Activated CD4-positive, alpha-beta T cell treated with anti-CD3 and anti-CD28 coated beads for 36 hours (primary cell): ENCODE results near the gene C20orf204. TPM values are rescaled to one million over a fixed set of nuclear protein-coding genes. Genes with fewer than 3 reads are reported as not detected.
"Not testable (repeated sequence)": the region's sequence is repeated elsewhere in the genome, so short reads cannot be mapped to it uniquely, and the experiment has no call there.

Source experiments
- ATAC-seq: fragments of 200-7000 bp; cut with Tn5 transposase; one replicate; pipeline ENCODE4 v1.10.0; 2021; ENCODE audit warnings: mild to moderate bottlenecking, moderate library complexity
- CTCF ChIA-PET: fragments of 350-600 bp; sonication (Branson Sonifier 250); formaldehyde crosslinking; loops from one replicate; lab custom pipeline; 2021; ENCODE audit warnings: antibody characterized with exemption; lab: Charles Lee
- POLR2A ChIA-PET: fragments of 350-600 bp; sonication (Branson Sonifier 250); formaldehyde crosslinking; loops from one replicate; lab custom pipeline; 2021; ENCODE audit warnings: antibody characterized with exemption, inconsistent platforms; lab: Charles Lee
- DNase-seq: peaks from one replicate; pipeline ENCODE4 v3.0.0-alpha.2; 2020
- H3K27ac Mint-ChIP-seq: one replicate; pipeline ENCODE4 v1.8.0; 2021; ENCODE audit warnings: mixed read lengths
- H3K27me3 Mint-ChIP-seq: one replicate; pipeline ENCODE4 v1.8.0; 2021; ENCODE audit warnings: mixed read lengths
- H3K36me3 Mint-ChIP-seq: one replicate; pipeline ENCODE4 v1.8.0; 2021; ENCODE audit warnings: low read depth, mixed read lengths
- H3K4me1 Mint-ChIP-seq: one replicate; pipeline ENCODE4 v1.8.0; 2021; ENCODE audit warnings: mixed read lengths
- H3K4me3 Mint-ChIP-seq: one replicate; pipeline ENCODE4 v1.8.0; 2021; ENCODE audit warnings: mild to moderate bottlenecking, moderate library complexity, mixed read lengths
- H3K9me3 Mint-ChIP-seq: one replicate; pipeline ENCODE4 v1.8.0; 2021; ENCODE audit warnings: low read depth, mixed read lengths
- intact Hi-C, 2 experiments: fragments of 100-400 bp; cut with DNase I in 1 of 2; cut with micrococcal nuclease in 1 of 2; formaldehyde crosslinking; loops; one replicate each; pipeline versions ENCODE4 v1.14.2 to v1.15.1; 2022 to 2024; cut with DNase I, micrococcal nuclease
- total RNA-seq, 2 experiments: library from RNA; stranded (reverse); gene quantifications; one replicate each; pipeline ENCODE4 v1.2.3, GENCODE V29; 2021

Gene C20orf204
- total RNA-seq, 2 experiments from 2014 or later: 2.3 to 3.3 TPM

DNA sequence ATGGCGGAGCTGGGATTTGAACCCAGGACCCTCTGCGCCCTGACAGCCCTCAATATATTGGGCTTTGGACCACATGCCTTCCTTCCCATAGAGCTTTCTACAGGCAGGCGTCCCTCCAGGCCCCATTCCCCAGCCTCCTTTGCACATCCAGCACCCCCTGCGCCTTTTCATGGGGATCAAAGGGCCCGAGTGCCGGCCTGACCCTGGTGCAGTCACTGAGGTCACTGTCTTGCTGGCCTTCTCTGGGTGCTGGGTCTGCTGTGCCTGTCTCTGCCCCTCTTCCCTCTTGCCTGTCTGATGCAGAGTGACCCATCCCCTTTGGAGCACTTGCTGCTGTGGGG is 45.6 kb downstream of the C20orf204 start:
- ATAC-seq: no peak
- H3K27ac Mint-ChIP-seq: peak overlapping the region; percentile 51
- intact Hi-C loops: loop anchor here in 1 of 2 experiments (5.0 kb wide), 1 partner anchor 176 kb away; the partner anchor contains the start of gene PCMTD2
- ChIA-PET CTCF (no interaction called here), POLR2A (no interaction called here)
- peaks cover 4% of the 10 kb centered on the region for H3K27me3 Mint-ChIP-seq
- H3K36me3 Mint-ChIP-seq: peaks cover 2% of the 10 kb centered on the region
- peaks cover 29% of the 10 kb centered on the region for H3K4me1 Mint-ChIP-seq
- H3K9me3 Mint-ChIP-seq: no peaks in the 10 kb centered on the region
- peak overlapping the region; percentile 6 for H3K4me3 Mint-ChIP-seq
- DNase-seq: no peak

GRCh38 chr20:64082126-64082731 is 46.2 kb downstream of the C20orf204 start:
- H3K27me3 Mint-ChIP-seq: peaks cover 4% of the 10 kb centered on the region
- no peak overlapping the region for H3K27ac Mint-ChIP-seq
- H3K36me3 Mint-ChIP-seq: peaks cover 2% of the 10 kb centered on the region
- intact Hi-C loops: loop anchor here in 1 of 2 experiments (5.0 kb wide), 1 partner anchor 175 kb away; the partner anchor contains the start of gene PCMTD2
- peaks cover 29% of the 10 kb centered on the region for H3K4me1 Mint-ChIP-seq
- CTCF ChIA-PET: no interaction called here
- no peaks in the 10 kb centered on the region for H3K9me3 Mint-ChIP-seq
- POLR2A ChIA-PET: no interaction called here
- ATAC-seq: no peak
- peak overlapping the region; percentile 10 for H3K4me3 Mint-ChIP-seq
- no peak for DNase-seq

DNA sequence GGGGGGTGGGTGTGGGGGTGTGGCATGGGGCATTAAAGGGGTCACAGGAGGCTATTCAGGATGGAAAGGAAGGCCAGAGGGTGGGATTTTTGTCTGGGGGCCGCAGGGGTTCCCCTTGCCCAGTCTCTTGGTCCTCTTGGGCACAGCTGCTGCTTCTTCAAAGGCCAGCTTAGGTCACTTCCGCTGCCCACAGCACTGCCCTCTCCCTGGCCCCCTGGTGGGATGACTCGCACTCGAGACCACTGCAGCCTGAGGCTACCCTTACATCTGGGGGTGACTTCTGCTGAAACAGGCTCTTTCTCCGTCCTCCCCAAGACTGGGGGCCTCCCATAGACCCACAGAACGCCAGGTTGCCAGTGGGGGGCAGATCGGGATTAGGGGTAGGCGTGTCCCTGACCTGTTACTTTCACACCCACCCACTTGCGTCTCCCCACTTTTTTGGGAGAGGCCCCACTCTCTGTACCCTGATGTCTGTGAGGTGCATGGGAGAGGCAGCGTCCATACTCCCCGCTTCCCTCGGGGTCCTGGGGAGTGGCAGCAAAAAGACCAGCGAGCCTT is 46.9 kb downstream of the C20orf204 start:
- no peak for ATAC-seq
- CTCF ChIA-PET: interaction anchor here (1.3 to 3.0 kb wide), 5 partner anchors 17 to 42 kb away, joined by 3 to 23 read pairs (median 6); no protein-coding TSS in a partner anchor
- Mint-ChIP-seq H3K27ac (no peak overlapping the region), H3K4me3 (peak overlapping the region; percentile 68), H3K4me1 (peaks cover 27% of the 10 kb centered on the region), H3K36me3 (peaks cover 1% of the 10 kb centered on the region), H3K9me3 (no peaks in the 10 kb centered on the region), H3K27me3 (peaks cover 4% of the 10 kb centered on the region)
- DNase-seq: no peak
- intact Hi-C loops: loop anchor here (1.0 to 5.0 kb wide), 2 partner anchors 37 to 174 kb away; partner anchors contain the start of gene PCMTD2 (in 1 of the 2)
- POLR2A ChIA-PET: no interaction called here

DNA sequence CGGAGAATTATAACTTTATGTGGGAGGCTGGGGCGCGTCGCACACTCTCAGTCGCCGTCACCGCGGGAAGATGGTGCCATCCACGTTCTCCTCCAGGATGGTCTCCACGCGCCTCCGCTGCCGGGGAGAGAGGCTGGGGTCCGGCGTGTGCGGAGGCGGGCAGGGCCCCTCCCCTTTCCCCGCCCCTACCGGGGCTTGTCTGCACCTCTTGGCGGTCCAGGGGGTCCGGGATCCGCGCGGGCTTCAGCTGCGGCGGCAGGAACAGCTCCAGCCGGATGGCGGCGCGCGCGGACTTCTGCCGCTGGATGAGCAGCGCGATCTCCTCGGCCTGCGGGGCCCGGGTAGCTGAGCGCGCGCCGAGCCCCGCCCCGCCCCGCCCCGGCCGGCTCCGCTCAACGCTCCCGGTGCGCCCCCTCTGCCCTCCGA is 47.4 kb downstream of the C20orf204 start:
- peak; percentile 86 for DNase-seq
- Mint-ChIP-seq H3K27me3 (peaks cover 4% of the 10 kb centered on the region), H3K4me1 (peaks cover 26% of the 10 kb centered on the region), H3K9me3 (no peaks in the 10 kb centered on the region), H3K27ac (no peak overlapping the region), H3K4me3 (peak overlapping the region; percentile 68), H3K36me3 (no peaks in the 10 kb centered on the region)
- ChIA-PET CTCF (interaction anchor here (0.8 to 3.0 kb wide), 7 partner anchors 16 to 43 kb away, joined by 3 to 23 read pairs (median 6); no protein-coding TSS in a partner anchor), POLR2A (no interaction called here)
- intact Hi-C loops: loop anchor here (1.0 to 5.0 kb wide), 2 partner anchors 37 to 174 kb away; partner anchors contain the start of gene PCMTD2 (in 1 of the 2)
- ATAC-seq: peak; percentile 59

DNA sequence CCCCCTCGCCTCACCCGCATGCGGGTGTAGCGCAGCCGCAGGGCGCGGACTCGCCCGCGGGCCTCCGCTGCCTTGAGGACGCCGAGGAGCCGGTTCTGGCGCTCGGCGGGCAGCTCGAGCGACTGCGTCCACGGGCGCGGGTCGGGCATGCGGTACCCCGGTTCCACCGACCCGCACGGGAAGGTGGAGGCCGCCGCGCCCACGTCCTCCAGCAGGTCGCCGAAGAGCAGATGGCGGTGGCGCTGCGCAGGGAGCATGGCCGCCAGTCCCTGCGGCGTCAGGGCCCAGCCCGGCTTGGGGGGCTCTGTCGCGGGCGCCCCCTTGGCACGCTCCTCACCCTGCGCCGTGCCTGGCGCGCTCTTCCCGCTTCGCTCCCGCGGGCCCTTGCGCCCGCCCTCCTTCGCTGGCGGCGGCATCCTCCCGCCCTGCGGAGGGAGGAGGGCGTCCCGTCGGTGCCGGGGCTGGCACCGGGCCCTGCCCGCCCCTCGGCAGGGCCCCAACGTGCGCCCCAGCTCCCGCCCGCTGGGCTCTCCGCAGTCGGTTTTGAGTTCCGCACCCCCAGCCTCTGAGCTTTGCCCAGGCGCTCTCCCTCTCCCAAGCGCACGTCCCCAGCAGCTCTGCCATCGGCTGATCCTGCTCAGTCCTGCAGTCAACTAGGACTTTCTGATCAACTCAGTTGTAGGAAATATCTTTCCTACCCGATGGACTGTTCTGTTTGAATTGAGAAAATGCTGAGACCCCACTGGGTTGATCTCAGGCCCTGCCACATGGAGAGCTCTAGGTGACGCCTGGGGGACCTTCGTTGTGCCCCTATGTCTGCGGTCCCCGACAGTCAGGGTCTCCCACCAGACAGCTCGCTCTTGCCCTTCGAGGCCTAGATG is 48.1 kb downstream of the C20orf204 start, which contains the start of gene LKAAEAR1:
Gene LKAAEAR1 (minus strand): TSS at position 595 of the 881 bp plus-strand sequence. CDS start 179 bp downstream, at position 416.
- H3K9me3 Mint-ChIP-seq: no peaks in the 10 kb centered on the region
- peak; percentile 2 for ATAC-seq
- DNase-seq: no peak
- peaks cover 26% of the 10 kb centered on the region for H3K4me1 Mint-ChIP-seq
- H3K27ac Mint-ChIP-seq: peak within 1 kb of the TSS; percentile 60
- CTCF ChIA-PET: interaction anchor here (0.5 to 3.0 kb wide), 9 partner anchors 16 to 128 kb away, joined by 3 to 23 read pairs (median 3); partner anchors contain the start of gene UCKL1
- intact Hi-C loops: loop anchor here (1.0 to 5.0 kb wide), 2 partner anchors 36 to 173 kb away; partner anchors contain the start of gene PCMTD2 (in 1 of the 2)
- peak within 1 kb of the TSS; percentile 74 for H3K4me3 Mint-ChIP-seq
- H3K36me3 Mint-ChIP-seq: no peaks in the 10 kb centered on the region
- H3K27me3 Mint-ChIP-seq: peaks cover 4% of the 10 kb centered on the region
- POLR2A ChIA-PET: no interaction called here

DNA sequence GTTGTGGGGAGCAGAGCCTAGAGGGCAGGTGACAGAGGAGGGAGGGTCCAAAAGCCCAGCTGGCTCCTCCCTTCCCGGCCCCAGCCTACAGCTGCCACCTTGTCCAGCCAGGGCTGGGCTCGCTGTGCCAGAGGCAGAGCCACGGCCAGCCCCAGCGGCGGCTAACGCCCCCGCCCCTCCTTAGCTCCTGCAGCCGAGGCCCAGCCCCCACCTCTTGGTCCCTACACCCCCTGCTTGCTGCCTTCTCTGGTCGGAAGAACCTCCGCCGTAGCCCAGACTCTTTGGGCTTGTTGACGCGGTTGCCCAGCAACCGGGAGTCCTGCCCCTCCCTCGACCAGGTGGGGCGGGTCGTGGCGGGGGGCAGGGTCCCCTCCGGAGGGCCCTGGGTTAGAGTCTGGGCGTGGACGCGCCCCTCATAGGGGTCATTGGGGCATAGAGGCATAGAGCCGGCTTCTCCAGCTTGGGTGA is 48.7 kb downstream of the C20orf204 start:
- peaks cover 4% of the 10 kb centered on the region for H3K27me3 Mint-ChIP-seq
- H3K9me3 Mint-ChIP-seq: no peaks in the 10 kb centered on the region
- H3K27ac Mint-ChIP-seq: no peak overlapping the region
- no peaks in the 10 kb centered on the region for H3K36me3 Mint-ChIP-seq
- H3K4me1 Mint-ChIP-seq: peaks cover 26% of the 10 kb centered on the region
- ATAC-seq (no peak), DNase-seq (no peak)
- ChIA-PET CTCF (interaction anchor here (0.8 to 3.0 kb wide), 4 partner anchors 15 to 112 kb away, joined by 3 to 23 read pairs (median 9); no protein-coding TSS in a partner anchor), POLR2A (no interaction called here)
- peak overlapping the region; percentile 74 for H3K4me3 Mint-ChIP-seq
- intact Hi-C loops: loop anchor here in 1 of 2 experiments (5.0 kb wide), 1 partner anchor 173 kb away; the partner anchor contains the start of gene PCMTD2

GRCh38 chr20:64086801-64087200 is 50.8 kb downstream of the C20orf204 start:
- Mint-ChIP-seq H3K4me3 (no peak overlapping the region), H3K9me3 (no peaks in the 10 kb centered on the region), H3K27me3 (peaks cover 4% of the 10 kb centered on the region), H3K4me1 (peaks cover 18% of the 10 kb centered on the region), H3K36me3 (no peaks in the 10 kb centered on the region), H3K27ac (no peak overlapping the region)
- ChIA-PET POLR2A (no interaction called here), CTCF (no interaction called here)
- no peak for ATAC-seq
- intact Hi-C loops: no loop called here
- DNase-seq: no peak

DNA sequence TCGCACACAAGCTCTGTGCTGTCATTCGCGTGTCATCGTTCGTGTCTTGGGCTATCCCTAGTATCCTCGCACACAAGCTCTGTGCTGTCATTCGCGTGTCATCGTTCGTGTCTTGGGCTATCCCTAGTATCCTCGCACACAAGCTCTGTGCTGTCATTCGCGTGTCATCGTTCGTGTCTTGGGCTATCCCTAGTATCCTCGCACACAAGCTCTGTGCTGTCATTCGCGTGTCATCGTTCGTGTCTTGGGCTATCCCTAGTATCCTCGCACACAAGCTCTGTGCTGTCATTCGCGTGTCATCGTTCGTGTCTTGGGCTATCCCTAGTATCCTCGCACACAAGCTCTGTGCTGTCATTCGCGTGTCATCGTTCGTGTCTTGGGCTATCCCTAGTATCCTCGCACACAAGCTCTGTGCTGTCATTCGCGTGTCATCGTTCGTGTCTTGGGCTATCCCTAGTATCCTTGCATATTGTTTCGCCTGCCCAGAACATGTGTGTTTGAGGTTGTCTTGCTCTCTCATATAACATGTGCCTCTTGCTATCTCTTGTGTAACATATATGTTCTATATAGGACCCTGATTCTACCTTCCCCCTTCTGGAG is 51.3 kb downstream of the C20orf204 start:
- intact Hi-C loops, POLR2A ChIA-PET, ATAC-seq, H3K27ac Mint-ChIP-seq, DNase-seq, CTCF ChIA-PET, H3K9me3 Mint-ChIP-seq, H3K27me3 Mint-ChIP-seq, H3K36me3 Mint-ChIP-seq, H3K4me3 Mint-ChIP-seq: not testable (repeated sequence)
- peaks cover 13% of the 10 kb centered on the region for H3K4me1 Mint-ChIP-seq

DNA sequence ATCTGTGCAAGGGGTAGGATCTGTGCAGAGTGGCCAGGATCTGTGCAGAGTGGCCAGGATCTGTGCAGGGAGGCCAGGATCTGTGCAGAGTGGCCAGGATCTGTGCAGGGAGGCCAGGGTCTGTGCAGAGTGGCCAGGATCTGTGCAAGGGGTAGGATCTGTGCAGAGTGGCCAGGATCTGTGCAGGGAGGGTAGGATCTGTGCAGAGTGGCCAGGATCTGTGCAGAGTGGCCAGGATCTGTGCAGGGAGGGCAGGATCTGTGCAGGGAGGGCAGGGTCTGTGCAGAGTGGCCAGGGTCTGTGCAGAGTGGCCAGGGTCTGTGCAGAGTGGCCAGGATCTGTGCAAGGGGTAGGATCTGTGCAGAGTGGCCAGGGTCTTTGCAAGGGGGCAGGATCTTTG is 52.6 kb downstream of the C20orf204 start:
- H3K36me3 Mint-ChIP-seq, POLR2A ChIA-PET, ATAC-seq, H3K4me1 Mint-ChIP-seq, H3K4me3 Mint-ChIP-seq, H3K9me3 Mint-ChIP-seq, CTCF ChIA-PET, H3K27me3 Mint-ChIP-seq, intact Hi-C loops, DNase-seq, H3K27ac Mint-ChIP-seq: not testable (repeated sequence)
